ENCODE measurements around the gene MGAT4A. TPM values are rescaled to one million over a fixed set of nuclear protein-coding genes. Genes with fewer than 3 reads are reported as not detected.

MGAT4A gene
- total and polyA plus RNA-seq, 9 of the 15 experiments (the other 6 are each of a cell fraction or from before 2014, with no cell fraction given) = 0.03 to 0.53 (median 0.18) TPM; not detected in 2

- Histone ChIP-seq H2AFZ (ENCODE audit: low read depth, low read length) (no peak overlapping the region), H3K4me2 (ENCODE audit: insufficient read depth, low read length) (no peak overlapping the region), H3K9me1 (ENCODE audit: control insufficient read depth, insufficient read depth, low read length) (no peaks in the 10 kb centered on the region), H3K9ac (ENCODE audit: insufficient read depth in 1 of 2, low read depth in 2 of 2, low read length in 2 of 2) (peak overlapping the region in 1 of 2 experiments; percentile 48; a peak in 1 of 4 replicates), H3K4me3 (no peak overlapping the region), H3K4me1 (replicated peaks in 1 of 2; ENCODE audit: control insufficient read depth in 2 of 2, insufficient read depth in 2 of 2, low read length in 2 of 2) (no peaks in the 10 kb centered on the region), H3K36me3 (ENCODE audit: control insufficient read depth, insufficient read depth, low read length) (peaks cover 27% of the 10 kb centered on the region; the same call in 2 of the 3 replicates), H3K27ac (ENCODE audit: extremely low read depth, low read depth, low read length) (no peak overlapping the region), H3K27me3 (ENCODE audit: control insufficient read depth in 2 of 2, insufficient read depth in 2 of 2, low read length in 2 of 2) (no peaks in the 10 kb centered on the region), H3K9me3 (replicated peaks; ENCODE audit: control insufficient read depth, insufficient read depth, low read depth, low read length) (no peaks in the 10 kb centered on the region), H4K20me1 (replicated peaks; ENCODE audit: control insufficient read depth, insufficient read depth, low read length) (no peaks in the 10 kb centered on the region; the same call in 1 of the 2 replicates), H3K79me2 (ENCODE audit: control insufficient read depth, insufficient read depth, low read length) (no peaks in the 10 kb centered on the region)
- CTCF ChIA-PET (ENCODE audit: low intra/inter-chr PET ratio) = interaction anchor here (1.0 kb wide), 1 partner anchor 158 kb away, joined by 4 read pairs; no protein-coding TSS in a partner anchor
- DNase-seq (ENCODE audit: extremely low read depth in 1 of 4, low spot score in 3 of 4) (no peak), ATAC-seq (no peak), FAIRE-seq (no peak)
- 100% methylated on average over 3 of the region's 5 CpGs for WGBS (ENCODE audit: insufficient coverage, low coverage, missing lambda C conversion rate)
- POLR2A ChIA-PET = interaction anchor here (2.3 kb wide), 1 partner anchor 10 kb away, joined by 11 read pairs; no protein-coding TSS in a partner anchor
- in situ Hi-C loops (cut with MboI) = no loop called here
- BruUV-seq (replicated peaks) = no TSS peak
- TF ChIP-seq ETV5 (CRISPR knock-in tag; IDR thresholded peaks at IDR 0.05; ENCODE audit: low read depth) (no peak), SIX5 (IDR thresholded peaks at IDR 0.05; ENCODE audit: borderline replicate concordance in 1 of 2, insufficient read depth in 1 of 2, low read depth in 1 of 2, low read length in 2 of 2) (no peak), ZNF512 (tag; IDR thresholded peaks at IDR 0.05) (no peak)
- intact Hi-C loops (cut with micrococcal nuclease) = no loop called here
Measured at GRCh38 chr2:98570356-98570755, 160.6 kb downstream of the MGAT4A start.

Measured in K562 (cell line).